Amniotic epithelial cell (primary cell): Measurements from ENCODE around the gene MTMR3.

Experiments
- DNase-seq: peaks from one replicate; pipeline ENCODE4 v3.0.0-alpha.2; 2010; ENCODE audit warnings: low read depth

The MTMR3 gene

GRCh38 chr22:29870574-29870973 lies 12.4 kb upstream of the MTMR3 start:
- no peak for DNase-seq

- no peak for DNase-seq
These were observed 11.3 kb upstream of the MTMR3 start for GRCh38 chr22:29871684-29872083.

DNA sequence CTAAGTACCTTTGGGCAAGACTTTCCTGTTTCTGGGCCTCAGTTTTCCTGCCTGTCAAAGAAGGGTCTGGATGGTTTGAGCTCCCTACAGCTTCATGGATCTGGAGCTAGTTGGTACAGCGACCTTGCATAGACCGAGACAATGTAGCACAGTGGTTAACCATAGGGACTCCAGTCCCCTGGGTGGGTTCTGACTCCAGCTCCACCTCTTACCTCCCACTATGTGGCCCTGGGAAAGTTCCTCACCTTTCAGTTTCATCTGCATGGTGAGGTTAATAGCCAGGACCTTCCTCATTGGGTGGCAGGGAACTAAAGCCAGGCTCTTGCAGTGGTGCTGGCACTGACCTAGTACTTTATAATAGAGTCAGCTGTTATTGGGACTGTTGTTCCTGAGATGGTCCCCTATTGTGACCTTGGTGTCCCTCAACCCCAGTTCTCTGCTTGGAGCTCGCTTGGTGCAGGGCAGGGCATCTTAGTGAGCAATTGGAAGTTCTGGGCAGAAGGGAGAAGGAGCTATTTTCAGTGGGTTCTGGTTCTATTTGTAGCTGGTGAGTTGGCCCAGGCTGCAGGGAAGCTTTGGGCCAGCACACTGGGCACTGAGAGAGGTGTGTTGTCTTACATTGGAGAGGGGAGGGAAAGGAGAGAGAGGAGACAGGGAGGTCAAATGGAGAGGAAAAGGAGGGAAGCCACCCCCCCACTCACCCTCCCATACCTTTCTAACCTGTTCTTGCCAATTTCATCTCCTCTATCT lies 10.7 kb upstream of the MTMR3 start:
- DNase-seq, result no peak

GRCh38 chr22:29872989-29873388 lies 10.0 kb upstream of the MTMR3 start:
- no peak for DNase-seq

DNA sequence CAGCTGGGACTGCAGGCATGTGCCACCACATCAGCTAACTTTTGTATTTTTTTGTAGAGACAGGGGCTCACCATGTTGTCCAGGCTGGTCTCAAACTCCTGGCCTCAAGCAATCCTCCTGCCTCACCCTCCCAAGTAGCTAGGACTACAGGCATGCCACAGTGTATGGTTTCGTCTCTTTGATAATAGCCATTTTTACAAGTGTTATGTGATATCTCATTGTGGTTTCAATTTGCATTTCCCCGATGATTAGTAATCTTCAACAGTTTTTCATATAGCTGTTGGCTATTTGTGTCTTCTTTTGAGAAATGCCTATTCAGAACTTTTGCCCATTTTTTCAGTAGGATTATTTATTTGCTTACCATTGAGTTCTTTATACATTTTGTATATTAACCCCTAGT lies 9.0 kb upstream of the MTMR3 start:
- no peak for DNase-seq

DNA sequence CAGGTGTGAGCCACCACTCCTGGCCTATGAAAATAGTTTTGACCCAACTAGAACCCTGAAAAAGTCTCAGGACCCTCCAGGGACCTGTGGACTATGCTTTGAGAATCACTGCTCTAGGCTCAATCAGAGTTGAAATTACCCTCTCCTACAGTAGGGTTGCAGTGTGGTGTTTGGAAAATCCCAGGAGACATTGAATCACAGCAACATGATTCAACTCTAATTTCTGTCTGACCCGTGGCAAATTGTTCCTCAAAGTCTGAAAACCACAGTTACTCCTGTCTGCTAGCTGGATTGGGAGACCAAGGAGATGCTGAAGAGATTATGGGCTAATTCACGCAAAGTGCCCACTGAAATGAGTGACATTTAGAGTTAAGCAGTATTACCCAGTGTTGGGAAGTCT lies 5.4 kb upstream of the MTMR3 start:
- DNase-seq, result peak; percentile 11

DNA sequence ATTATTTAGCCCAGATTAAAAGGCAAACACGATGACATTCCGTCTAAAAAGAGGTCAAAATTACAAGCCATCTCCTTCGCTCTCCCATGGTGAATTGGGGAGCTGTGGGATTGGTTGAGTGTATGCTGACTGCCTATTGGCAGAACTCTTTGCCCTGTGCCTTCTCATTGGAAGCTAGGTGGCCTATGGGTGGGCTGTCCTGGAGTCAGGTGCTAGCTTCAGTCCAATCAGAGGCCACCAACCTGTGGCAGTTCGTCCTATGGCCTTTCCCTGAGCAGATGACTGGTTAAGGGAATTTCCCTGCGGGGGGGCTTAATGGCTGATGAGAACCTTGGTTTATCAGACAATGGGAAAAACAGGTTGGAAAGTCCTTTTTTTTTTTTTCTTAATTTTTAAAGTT lies 3.2 kb upstream of the MTMR3 start:
- DNase-seq, result peak; percentile 11

GRCh38 chr22:29882716-29883044 lies 294 bp upstream of the MTMR3 start:
- DNase-seq, result no peak

DNA sequence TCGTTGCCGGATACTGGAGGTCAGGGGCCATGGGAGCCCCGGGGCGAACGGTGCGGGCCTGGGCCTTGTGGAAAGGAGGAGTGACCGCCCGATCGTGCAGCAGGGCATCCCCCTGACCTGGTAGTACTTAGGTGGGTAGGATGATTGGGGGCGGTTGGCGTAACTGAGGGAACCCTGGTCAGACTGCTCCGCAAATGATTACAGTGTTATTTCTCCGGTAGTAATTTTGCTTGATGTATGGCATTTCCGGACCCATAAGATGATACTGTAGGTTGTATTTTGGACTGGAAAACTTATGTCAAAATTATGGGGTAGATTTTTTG lies 762 bp downstream of the MTMR3 start:
- no peak for DNase-seq

GRCh38 chr22:29885610-29886009 lies 2.6 kb downstream of the MTMR3 start:
- DNase-seq, result no peak

DNA sequence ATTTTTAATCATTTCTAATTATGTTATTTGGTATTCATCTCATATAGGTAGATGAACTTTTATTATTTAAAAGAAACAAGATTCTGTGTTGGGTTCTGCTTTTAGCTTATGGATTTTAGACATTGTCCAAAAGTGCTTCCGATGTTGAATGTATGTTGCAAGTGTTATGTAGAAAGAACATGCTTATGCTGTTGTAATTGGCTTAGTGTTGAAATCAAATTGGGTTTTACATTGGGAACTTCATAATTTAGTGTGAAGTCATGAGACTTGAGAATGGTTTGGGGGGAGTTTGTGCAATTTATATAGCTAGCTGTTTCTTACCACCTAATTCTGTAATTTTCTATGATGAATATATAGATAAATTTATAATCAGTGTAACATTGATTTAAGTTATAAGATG lies 3.6 kb downstream of the MTMR3 start:
- DNase-seq, result no peak

DNA sequence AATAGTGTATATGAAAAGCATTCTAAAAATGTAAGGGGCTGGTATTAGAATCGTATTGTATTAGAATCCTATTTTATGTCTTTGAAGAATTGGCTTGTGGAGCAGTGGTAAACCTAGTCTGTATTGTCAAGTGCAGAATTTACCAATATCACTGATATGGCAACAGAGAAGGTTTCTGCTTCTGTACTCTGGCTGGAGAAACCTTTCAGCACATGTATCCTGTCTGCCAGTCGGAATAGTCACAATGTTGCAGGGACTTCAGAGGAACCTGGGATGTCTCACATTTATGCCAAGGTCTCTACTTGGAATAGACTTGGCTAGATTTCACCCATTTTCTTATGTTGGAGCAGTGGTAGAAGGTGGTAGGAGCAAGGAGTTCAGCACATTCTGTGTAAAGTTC lies 4.4 kb downstream of the MTMR3 start:
- DNase-seq, result no peak

GRCh38 chr22:29890760-29891159 lies 7.8 kb downstream of the MTMR3 start:
- DNase-seq, result no peak

GRCh38 chr22:29892315-29893156 lies 9.6 kb downstream of the MTMR3 start:
- no peak for DNase-seq

GRCh38 chr22:29901354-29901753 lies 18.4 kb downstream of the MTMR3 start:
- DNase-seq, result peak; percentile 51

- no peak for DNase-seq
These were observed 20.4 kb downstream of the MTMR3 start for GRCh38 chr22:29903371-29903770.

DNA sequence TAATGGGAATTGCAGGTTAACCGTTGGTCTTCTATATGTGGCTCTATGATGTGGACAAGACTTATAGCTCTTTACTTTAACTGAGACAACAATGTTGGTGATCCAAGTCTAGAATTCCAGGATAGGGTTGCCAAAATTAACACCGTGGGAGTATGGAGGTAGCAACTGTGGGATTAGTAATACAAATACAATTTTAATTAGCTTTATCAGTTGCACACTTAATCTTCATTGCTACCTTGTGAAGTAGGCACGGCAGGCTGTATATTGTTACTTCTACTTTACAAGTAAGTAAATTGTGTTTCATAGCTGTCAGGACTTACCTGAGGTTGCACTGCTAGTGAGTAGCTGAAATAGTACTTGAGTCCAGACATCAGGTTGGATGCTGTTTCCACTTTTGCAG lies 21.0 kb downstream of the MTMR3 start:
- no peak for DNase-seq

DNA sequence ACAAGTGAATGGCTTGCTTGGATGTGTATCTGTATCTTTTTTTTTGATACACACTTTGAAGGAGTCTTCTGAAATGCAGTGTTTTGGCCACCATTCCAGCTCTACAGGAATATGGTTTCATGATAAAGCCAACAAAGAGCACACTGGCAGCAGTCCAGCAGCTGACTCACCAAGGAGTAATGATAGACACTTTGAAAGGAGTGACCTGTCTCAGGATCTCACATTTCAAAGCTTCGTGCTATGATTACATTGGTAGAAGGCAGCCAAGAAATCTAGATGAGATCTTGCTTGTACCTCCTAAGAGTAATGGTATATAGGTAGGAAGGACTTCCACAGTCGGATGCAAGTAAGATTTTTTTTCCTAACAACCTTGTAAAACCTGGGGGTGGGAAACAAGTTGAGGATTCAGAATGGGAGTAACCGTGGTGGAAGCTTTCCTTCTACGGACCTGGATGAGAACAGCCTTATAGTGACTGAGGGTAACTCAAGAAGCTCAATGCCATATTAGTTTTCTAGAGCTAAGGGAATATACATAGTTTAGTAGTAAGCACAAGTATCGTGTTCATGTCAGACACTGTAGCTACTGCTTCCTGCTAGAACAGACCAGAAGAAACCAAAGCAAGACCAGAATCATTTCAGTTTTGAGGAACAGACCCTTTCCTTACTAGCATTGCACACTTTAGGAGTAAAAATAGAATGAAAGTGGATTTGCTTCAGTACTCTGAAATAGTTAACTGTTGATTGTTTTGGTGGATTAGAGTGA lies 25.0 kb downstream of the MTMR3 start:
- peak; percentile 94 for DNase-seq

DNA sequence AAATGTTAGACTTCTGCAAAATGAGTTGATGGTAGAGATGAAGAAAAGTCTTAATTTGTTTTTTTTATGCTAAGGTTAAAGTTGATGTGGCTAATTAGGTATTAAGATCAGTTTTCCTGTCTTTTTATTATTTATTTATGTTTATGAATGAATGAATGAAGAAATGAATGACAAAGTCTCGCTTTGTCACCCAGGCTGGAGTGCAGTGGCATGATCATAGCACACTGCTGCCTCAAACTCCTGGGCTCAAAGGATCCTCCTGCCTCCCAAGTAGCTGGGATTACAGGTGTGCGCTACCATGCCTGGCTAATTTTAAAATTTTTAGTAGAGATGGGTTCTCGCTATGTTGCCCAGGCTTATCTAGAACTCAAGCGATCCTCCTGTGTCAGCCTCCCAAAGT lies 29.2 kb downstream of the MTMR3 start:
- DNase-seq, result no peak

GRCh38 chr22:29912605-29913398 lies 29.8 kb downstream of the MTMR3 start:
- DNase-seq, result peak; percentile 84

DNA sequence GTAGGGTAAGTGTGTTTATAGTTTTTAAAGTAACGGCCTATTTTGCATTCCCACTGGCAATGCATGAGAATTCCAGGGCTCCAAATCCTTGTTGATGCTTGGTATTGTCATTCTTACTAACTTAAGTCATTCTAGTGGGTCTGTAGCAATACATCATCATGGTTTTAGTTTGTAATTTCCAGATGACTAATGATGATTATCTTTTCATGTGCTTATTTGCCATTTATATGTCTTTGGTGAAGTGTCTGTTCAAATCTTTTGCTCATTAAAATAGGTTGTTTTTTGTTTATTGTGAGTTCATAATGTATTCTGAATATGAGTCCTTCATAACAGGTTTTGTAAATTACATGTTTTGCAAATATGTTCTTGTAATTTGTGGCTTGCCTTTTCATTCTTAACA lies 31.2 kb downstream of the MTMR3 start:
- DNase-seq, result peak; percentile 86

DNA sequence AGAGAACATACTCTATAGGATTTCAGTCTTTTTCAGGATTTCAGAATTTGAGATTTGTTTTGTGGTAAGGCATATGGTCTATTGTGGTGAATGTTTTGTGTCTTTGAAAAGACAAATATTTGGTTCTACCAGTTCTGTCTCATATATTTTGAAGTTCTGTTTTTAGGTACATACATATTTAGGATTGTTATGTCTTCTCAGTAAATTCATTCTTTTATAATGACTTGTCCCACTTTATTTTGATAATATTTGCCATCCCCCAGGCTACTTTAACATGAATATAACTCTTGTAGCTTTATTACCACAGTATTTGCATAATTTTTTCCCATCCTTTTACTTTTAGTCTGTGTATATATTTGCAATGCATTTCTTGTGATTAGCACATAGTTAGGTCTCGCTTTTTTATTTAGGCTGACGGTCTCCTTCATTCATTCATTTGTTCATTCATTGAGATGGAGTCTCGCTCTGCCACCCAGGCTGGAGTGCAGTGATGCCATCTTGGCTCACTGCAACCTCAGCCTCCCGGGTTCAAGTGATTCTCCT lies 32.1 kb downstream of the MTMR3 start:
- peak; percentile 21 for DNase-seq
